Vagina (tissue), 2 donors: ENCODE data around the gene LTB4R. TPM values are rescaled to one million over a fixed set of nuclear protein-coding genes. Genes with fewer than 3 reads are reported as not detected.

Source experiments
- DNase-seq, 2 donors: peaks; one replicate each; pipeline ENCODE4 v3.0.0-alpha.2; 2017; ENCODE audit errors: extremely low spot score in 2 of 2
- H3K27ac ChIP-seq: fragments of 200-600 bp; sonication (generic); one replicate; pipeline ENCODE4 v1.5.1; 2019
- H3K27me3 ChIP-seq: fragments of 200-600 bp; sonication (generic); one replicate; pipeline ENCODE4 v1.5.1; 2019
- H3K36me3 ChIP-seq, 2 donors: fragments of 200-600 bp; sonication (generic); one replicate each; pipeline ENCODE4 v1.5.1; 2017 to 2019
- H3K4me1 ChIP-seq: fragments of 200-600 bp; sonication (generic); one replicate; pipeline ENCODE4 v1.5.1; 2019
- H3K4me3 ChIP-seq, 2 donors: fragments of 200-600 bp; sonication (generic); 1 replicate in 1 of 2; 2 replicates in 1 of 2; pipeline ENCODE4 v1.5.1; 2016 to 2019
- H3K9me3 ChIP-seq: fragments of 200-600 bp; sonication (generic); one replicate; pipeline ENCODE4 v1.5.1; 2019
- CTCF ChIP-seq, 3 experiments: fragments of 450-650 bp in 2 of 3; fragments of 200-600 bp in 1 of 3; sonication (generic) in 1 of 3; IDR thresholded peaks; one replicate each; pipeline ENCODE4 v1.5.1; 2017 to 2019; ENCODE audit warnings: antibody characterized with exemption in 3 of 3, mild to moderate bottlenecking in 2 of 3, moderate library complexity in 2 of 3
- POLR2A ChIP-seq, 2 donors: fragments of 450-650 bp; IDR thresholded peaks; one replicate each; pipeline ENCODE4 v1.6.1; 2017; ENCODE audit warnings: antibody characterized with exemption in 2 of 2, mild to moderate bottlenecking in 2 of 2, moderate library complexity in 2 of 2
- POLR2AphosphoS5 ChIP-seq, 2 donors: sonication (generic); formaldehyde crosslinking; IDR thresholded peaks; one replicate each; pipeline ENCODE4 v1.9.0; 2017; ENCODE audit warnings: antibody characterized with exemption in 2 of 2, mild to moderate bottlenecking in 2 of 2, low read depth in 1 of 2; ENCODE audit not compliant: insufficient read depth in 1 of 2
- intact Hi-C: fragments of 100-400 bp; cut with DNase I; formaldehyde crosslinking; loops from one replicate; pipeline ENCODE4 v1.15.1; 2023
- total RNA-seq: library from RNA; depleted of rRNA; stranded (reverse); fragments of >200 nt; gene quantifications from one replicate; pipeline ENCODE4 v1.2.3, GENCODE V29; 2016

The LTB4R gene
- total RNA-seq, 1 donor from 2014 or later = 35.1 TPM

GRCh38 chr14:24313913-24314312, 2.6 kb downstream of the LTB4R start:
- Histone ChIP-seq H3K27me3 (no peaks in the 10 kb centered on the region), H3K27ac (peak overlapping the region; percentile 87), H3K36me3 (no peaks in the 10 kb centered on the region), H3K9me3 (no peaks in the 10 kb centered on the region), H3K4me3 (no peak overlapping the region), H3K4me1 (peaks cover 76% of the 10 kb centered on the region)
- DNase-seq = no peak
- TF ChIP-seq POLR2A (IDR thresholded peaks at IDR 0.05) (no peak), POLR2AphosphoS5 (IDR thresholded peaks at IDR 0.05; ENCODE audit: insufficient read depth in 1 of 2, low read depth in 1 of 2) (no peak), CTCF (IDR thresholded peaks at IDR 0.05) (no peak)
- intact Hi-C loops = no loop called here

- H3K36me3 ChIP-seq = no peaks in the 10 kb centered on the region
- no peak overlapping the region for H3K4me3 ChIP-seq
- peaks cover 69% of the 10 kb centered on the region for H3K4me1 ChIP-seq
- no peaks in the 10 kb centered on the region for H3K9me3 ChIP-seq
- no peaks in the 10 kb centered on the region for H3K27me3 ChIP-seq
- intact Hi-C loops = no loop called here
- TF ChIP-seq POLR2AphosphoS5 (IDR thresholded peaks at IDR 0.05; ENCODE audit: insufficient read depth in 1 of 2, low read depth in 1 of 2) = peak; percentile 16
- no peak for TF ChIP-seq POLR2A (IDR thresholded peaks at IDR 0.05)
- peak overlapping the region; percentile 87 for H3K27ac ChIP-seq
- DNase-seq = no peak
These were observed 3.3 kb downstream of the LTB4R start for GRCh38 chr14:24314377-24315193.

GRCh38 chr14:24315243-24315806, 4.0 kb downstream of the LTB4R start:
- H3K4me1 ChIP-seq = peaks cover 62% of the 10 kb centered on the region
- TF ChIP-seq POLR2A (IDR thresholded peaks at IDR 0.05) = no peak
- no peak for TF ChIP-seq POLR2AphosphoS5 (IDR thresholded peaks at IDR 0.05; ENCODE audit: insufficient read depth in 1 of 2, low read depth in 1 of 2)
- no peak for TF ChIP-seq CTCF (IDR thresholded peaks at IDR 0.05)

GRCh38 chr14:24315807-24316596, 4.7 kb downstream of the LTB4R start:
- intact Hi-C loops = no loop called here
- peak overlapping the region; percentile 87 for H3K27ac ChIP-seq
- H3K4me3 ChIP-seq = peak overlapping the region in 1 of 2 donors; percentile 21
- H3K9me3 ChIP-seq = no peaks in the 10 kb centered on the region
- H3K36me3 ChIP-seq = no peaks in the 10 kb centered on the region
- TF ChIP-seq POLR2A (IDR thresholded peaks at IDR 0.05) = no peak
- TF ChIP-seq CTCF (IDR thresholded peaks at IDR 0.05) = peak in 1 of 3 experiments; percentile 7
- TF ChIP-seq POLR2AphosphoS5 (IDR thresholded peaks at IDR 0.05; ENCODE audit: insufficient read depth in 1 of 2, low read depth in 1 of 2) = peak; percentile 19 to 62
- DNase-seq = no peak
- H3K27me3 ChIP-seq = no peaks in the 10 kb centered on the region
- peaks cover 59% of the 10 kb centered on the region for H3K4me1 ChIP-seq

More at GRCh38 chr14:24315243-24315806, 4.0 kb downstream of the LTB4R start:
- H3K4me3 ChIP-seq = no peak overlapping the region
- H3K27me3 ChIP-seq = no peaks in the 10 kb centered on the region
- intact Hi-C loops = no loop called here
- H3K27ac ChIP-seq = peak overlapping the region; percentile 87
- no peaks in the 10 kb centered on the region for H3K9me3 ChIP-seq
- no peak for DNase-seq
- no peaks in the 10 kb centered on the region for H3K36me3 ChIP-seq

DNA sequence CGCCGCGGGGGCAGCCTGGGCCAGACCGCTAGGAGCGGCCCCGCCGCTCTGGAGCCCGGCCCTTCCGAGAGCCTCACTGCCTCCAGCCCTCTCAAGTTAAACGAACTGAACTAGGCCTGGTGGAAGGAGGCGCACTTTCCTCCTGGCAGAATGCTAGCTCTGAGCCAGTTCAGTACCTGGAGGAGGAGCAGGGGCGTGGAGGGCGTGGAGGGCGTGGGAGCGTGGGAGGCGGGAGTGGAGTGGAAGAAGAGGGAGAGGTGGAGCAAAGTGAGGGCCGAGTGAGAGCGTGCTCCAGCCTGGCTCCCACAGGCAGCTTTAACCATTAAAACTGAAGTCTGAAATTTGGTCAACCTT, 5.3 kb downstream of the LTB4R start:
- DNase-seq = no peak
- peak overlapping the region; percentile 87 for H3K27ac ChIP-seq
- no peaks in the 10 kb centered on the region for H3K36me3 ChIP-seq
- TF ChIP-seq POLR2AphosphoS5 (IDR thresholded peaks at IDR 0.05; ENCODE audit: insufficient read depth in 1 of 2, low read depth in 1 of 2) (no peak), POLR2A (IDR thresholded peaks at IDR 0.05) (no peak), CTCF (IDR thresholded peaks at IDR 0.05) (no peak)
- no peaks in the 10 kb centered on the region for H3K9me3 ChIP-seq
- peak overlapping the region in 1 of 2 donors; percentile 21 for H3K4me3 ChIP-seq
- intact Hi-C loops = no loop called here
- H3K27me3 ChIP-seq = no peaks in the 10 kb centered on the region
- peaks cover 53% of the 10 kb centered on the region for H3K4me1 ChIP-seq
